K562 (cell line): ENCODE measurements around the gene SDSL. TPM values are rescaled to one million over a fixed set of nuclear protein-coding genes. Genes with fewer than 3 reads are reported as not detected.
A peak's percentile ranks its signal among the peaks of the same experiment; 100 is the strongest.

ENCODE experiments used
- ATAC-seq: fragments of 200-7000 bp; cut with Tn5 transposase; 3 replicates; pipeline ENCODE4 v1.9.1; 2020; ENCODE audit warnings: moderate library complexity
- BruUV-seq: library from RNA; stranded (reverse); fragments of 400-500 nt; replicated peaks from 2 replicates; lab custom pipeline; 2021; lab: Mats Ljungman, UMichigan
- CTCF ChIA-PET: fragments of 300-600 bp; formaldehyde crosslinking; extraction: SDS; loops from one replicate; lab custom pipeline; 2021; ENCODE audit warnings: low intra/inter-chr PET ratio; lab: Yijun Ruan, JAX
- POLR2A ChIA-PET: fragments of 300-600, 350-650 bp; sonication (Branson Sonifier 250); formaldehyde crosslinking; extraction: SDS; loops from one replicate; lab custom pipeline; 2021; ENCODE audit warnings: antibody characterized with exemption, inconsistent platforms; lab: Yijun Ruan, JAX
- DNase-seq, 4 experiments: peaks; one replicate each; pipeline versions ENCODE4 v3.0.0 to v3.0.0-alpha.2; 2011 to 2018; ENCODE audit warnings: low spot score in 3 of 4, mixed read lengths in 3 of 4; ENCODE audit errors: extremely low read depth in 1 of 4
- FAIRE-seq: peaks from 2 replicates; lab custom pipeline; 2011; peaks lifted over from hg19 to GRCh38; lab: Jason Lieb, UNC
- H2AFZ ChIP-seq: 2 replicates; pipeline ENCODE4 v1.6.0; 2011; ENCODE audit warnings: low read depth, low read length, control low read depth, inconsistent platforms
- H3K27ac ChIP-seq: fragments of 200-600 bp; 3 replicates; pipeline ENCODE4 v1.8.0; 2011; ENCODE audit warnings: low read depth, mild to moderate bottlenecking, control low read depth, inconsistent platforms, low read length, moderate library complexity, mixed read lengths; ENCODE audit errors: extremely low read depth
- H3K27me3 ChIP-seq, 2 experiments: fragments of 300-600 bp in 1 of 2; 2 replicates in 1 of 2; 3 replicates in 1 of 2; pipeline versions ENCODE4 v1.6.0 to v1.8.0; 2011; ENCODE audit warnings: inconsistent platforms in 2 of 2, low read length in 2 of 2, mild to moderate bottlenecking in 1 of 2, mixed read lengths in 1 of 2, moderate library complexity in 1 of 2; ENCODE audit not compliant: control insufficient read depth in 2 of 2, insufficient read depth in 2 of 2
- H3K36me3 ChIP-seq: fragments of 300-600 bp; 3 replicates; pipeline ENCODE4 v1.8.0; 2011; ENCODE audit warnings: mild to moderate bottlenecking, low read length, inconsistent platforms; ENCODE audit not compliant: control insufficient read depth, insufficient read depth
- H3K4me1 ChIP-seq, 2 experiments: fragments of 200-600 bp in 1 of 2; replicated peaks in 1 of 2; 2 replicates in 1 of 2; 3 replicates in 1 of 2; pipeline versions ENCODE4 v1.5.1 to v1.8.0; 2011; ENCODE audit warnings: inconsistent platforms in 2 of 2, low read length in 2 of 2, mild to moderate bottlenecking in 1 of 2, mixed read lengths in 1 of 2, moderate library complexity in 1 of 2; ENCODE audit not compliant: control insufficient read depth in 2 of 2, insufficient read depth in 2 of 2
- H3K4me2 ChIP-seq: 2 replicates; pipeline ENCODE4 v1.6.1; 2011; ENCODE audit warnings: low read length, control low read depth, inconsistent platforms, mixed read lengths; ENCODE audit not compliant: insufficient read depth
- H3K4me3 ChIP-seq: fragments of 200-600 bp; sonication (generic), shearing (Covaris generic); 2 replicates; pipeline ENCODE4 v1.5.1; 2016; ENCODE audit warnings: control low read depth, inconsistent platforms
- H3K79me2 ChIP-seq: fragments of 200-600 bp; 3 replicates; pipeline ENCODE4 v1.8.0; 2011; ENCODE audit warnings: low read length, inconsistent platforms; ENCODE audit not compliant: control insufficient read depth, insufficient read depth
- H3K9ac ChIP-seq, 2 experiments: 2 replicates each; pipeline versions ENCODE4 v1.6.0 to v1.6.1; 2011; ENCODE audit warnings: low read depth in 2 of 2, low read length in 2 of 2, control low read depth in 1 of 2, inconsistent platforms in 1 of 2, mild to moderate bottlenecking in 1 of 2, mixed read lengths in 1 of 2; ENCODE audit not compliant: insufficient read depth in 1 of 2
- H3K9me1 ChIP-seq: one replicate; pipeline ENCODE4 v1.6.0; 2011; ENCODE audit warnings: inconsistent platforms, mild to moderate bottlenecking, low read length, moderate library complexity; ENCODE audit not compliant: control insufficient read depth, insufficient read depth
- H3K9me3 ChIP-seq: replicated peaks from 2 replicates; pipeline ENCODE4 v1.5.1; 2011; ENCODE audit warnings: low read depth, low read length, inconsistent platforms; ENCODE audit not compliant: control insufficient read depth, insufficient read depth
- H4K20me1 ChIP-seq: replicated peaks from 2 replicates; pipeline ENCODE4 v1.6.1; 2011; ENCODE audit warnings: low read length, inconsistent platforms, mixed read lengths; ENCODE audit not compliant: control insufficient read depth, insufficient read depth
- ADNP ChIP-seq: fragments of 200-800 bp; sonication (Bioruptor generic); IDR thresholded peaks from 2 replicates; pipeline ENCODE4 v1.6.1; 2016; ENCODE audit warnings: missing genetic modification characterization, missing compliant biosample characterization
- BCOR ChIP-seq: fragments of 450-650 bp; IDR thresholded peaks from 2 replicates; pipeline ENCODE4 v1.6.1; 2016
- BRD9 ChIP-seq: fragments of 450-650 bp; IDR thresholded peaks from 2 replicates; pipeline ENCODE4 v1.6.1; 2018; ENCODE audit warnings: low read depth; ENCODE audit not compliant: partially characterized antibody
- RBM25 ChIP-seq: fragments of 200-400 bp; formaldehyde crosslinking; IDR thresholded peaks from 2 replicates; pipeline ENCODE4 v1.6.1; 2018; ENCODE audit warnings: low read length, low read depth, moderate library complexity; ENCODE audit not compliant: severe bottlenecking
- WGBS: fragments of 100-300 bp; shearing (Covaris generic); methylation state at CpG from one replicate; pipeline ENCODE4 v1.1.6; 2016; ENCODE audit warnings: low coverage, mixed read lengths; ENCODE audit not compliant: insufficient coverage; ENCODE audit errors: missing lambda C conversion rate; 5-methylcytosine and 5-hydroxymethylcytosine counted together
- in situ Hi-C: fragments of 300-500 bp; cut with MboI; formaldehyde crosslinking; loops from 4 replicates; pipeline ENCODE4 v1.15.0; 2018; ENCODE audit warnings: inconsistent platforms, mixed read lengths
- intact Hi-C: fragments of 100-400 bp; cut with micrococcal nuclease; formaldehyde crosslinking; loops from 2 replicates; pipeline ENCODE4 v1.14.2; 2022
- polyA plus RNA-seq, 8 experiments: library from polyadenylated mRNA; depleted of rRNA in 4 of 8; stranded (reverse) in 5 of 8; unstranded in 3 of 8; fragments of >200 nt; fragmentation: Nextera tagmentation in 2 of 8; fragmentation: Illumina TruSeq in 1 of 8; extraction: Ambion mirVana in 2 of 8; extraction: Trizol in 1 of 8; gene quantifications; 2 replicates each; pipeline versions ENCODE4 v1.2.1 to v1.2.3, GENCODE V29; 2011 to 2014; ENCODE audit warnings: inconsistent platforms in 1 of 8, missing spikeins in 1 of 8
- total RNA-seq, 7 experiments: library from RNA; depleted of rRNA in 6 of 7; stranded (reverse); fragments of >200 nt in 6 of 7; fragmentation: Illumina TruSeq in 2 of 7; extraction: Trizol in 2 of 7; gene quantifications; 2 replicates each; pipeline versions ENCODE4 v1.2.1 to v1.2.3, GENCODE V29; 2011 to 2021; ENCODE audit warnings: low replicate concordance in 1 of 7
- TF ChIP-seq, protein P1 (sequence below): fragments of 250-450 bp; sonication (Bioruptor Pico); IDR thresholded peaks from 2 replicates; pipeline ENCODE4 v1.4.0; 2020
- TF ChIP-seq, protein P2 (sequence below): fragments of 450-650 bp; IDR thresholded peaks from 2 replicates; pipeline ENCODE4 v1.6.1; 2017; ENCODE audit warnings: antibody characterized with exemption, mild to moderate bottlenecking

The SDSL gene
- total and polyA plus RNA-seq, 9 of the 15 experiments (the other 6 are each of a cell fraction or from before 2014, with no cell fraction given), result 0.31 to 11.0 (median 7.4) TPM

DNA sequence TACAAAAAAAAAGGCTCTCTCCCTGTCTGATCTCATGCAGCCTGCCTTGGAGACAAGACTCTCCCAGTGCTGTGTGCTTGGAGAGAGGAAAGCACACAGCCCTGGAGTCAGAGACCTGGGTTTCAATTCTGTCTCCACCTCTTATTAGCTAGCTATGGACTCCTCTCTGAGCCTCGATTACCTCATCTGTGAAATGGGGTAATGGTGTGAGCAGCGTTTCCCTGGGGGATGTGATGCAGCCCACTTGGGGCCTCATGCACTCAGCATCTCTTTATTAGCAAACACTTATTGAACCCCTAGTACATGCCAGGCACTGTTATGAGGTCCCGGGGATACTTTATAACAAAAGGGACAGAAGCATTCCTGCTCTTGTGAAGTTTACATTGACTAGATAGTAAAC, 31.0 kb upstream of the SDSL start:
- Histone ChIP-seq H3K9me3 (no peaks in the 10 kb centered on the region), H3K4me3 (no peak overlapping the region), H3K27me3 (no peaks in the 10 kb centered on the region), H3K79me2 (no peaks in the 10 kb centered on the region), H3K36me3 (peaks cover 30% of the 10 kb centered on the region; the same call in 1 of the 3 replicates), H3K4me2 (no peak overlapping the region), H3K9ac (no peak overlapping the region), H3K4me1 (peaks cover 0 to 6% of the 10 kb centered on the region in 2 experiments; a peak in 2 of 5 replicates), H2AFZ (no peak overlapping the region), H3K9me1 (no peaks in the 10 kb centered on the region), H3K27ac (no peak overlapping the region), H4K20me1 (no peaks in the 10 kb centered on the region)
- in situ Hi-C loops, result no loop called here
- ATAC-seq (no peak), DNase-seq (no peak), FAIRE-seq (no peak)
- BruUV-seq, result no TSS peak
- intact Hi-C loops, result no loop called here
- 62% methylated on average over 3 of the region's 3 CpGs for WGBS
- ChIA-PET CTCF (no interaction called here), POLR2A (no interaction called here)
- TF ChIP-seq, protein P1, sequence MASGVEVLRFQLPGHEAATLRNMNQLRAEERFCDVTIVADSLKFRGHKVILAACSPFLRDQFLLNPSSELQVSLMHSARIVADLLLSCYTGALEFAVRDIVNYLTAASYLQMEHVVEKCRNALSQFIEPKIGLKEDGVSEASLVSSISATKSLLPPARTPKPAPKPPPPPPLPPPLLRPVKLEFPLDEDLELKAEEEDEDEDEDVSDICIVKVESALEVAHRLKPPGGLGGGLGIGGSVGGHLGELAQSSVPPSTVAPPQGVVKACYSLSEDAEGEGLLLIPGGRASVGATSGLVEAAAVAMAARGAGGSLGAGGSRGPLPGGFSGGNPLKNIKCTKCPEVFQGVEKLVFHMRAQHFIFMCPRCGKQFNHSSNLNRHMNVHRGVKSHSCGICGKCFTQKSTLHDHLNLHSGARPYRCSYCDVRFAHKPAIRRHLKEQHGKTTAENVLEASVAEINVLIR, result no peak
- TF ChIP-seq RBM25 (peak; percentile 49), BRD9 (no peak), ADNP (tag) (peak; percentile 51; the same call in 1 of the 2 replicates), BCOR (peak; percentile 48; the same call in 1 of the 2 replicates)
- TF ChIP-seq, protein P2, sequence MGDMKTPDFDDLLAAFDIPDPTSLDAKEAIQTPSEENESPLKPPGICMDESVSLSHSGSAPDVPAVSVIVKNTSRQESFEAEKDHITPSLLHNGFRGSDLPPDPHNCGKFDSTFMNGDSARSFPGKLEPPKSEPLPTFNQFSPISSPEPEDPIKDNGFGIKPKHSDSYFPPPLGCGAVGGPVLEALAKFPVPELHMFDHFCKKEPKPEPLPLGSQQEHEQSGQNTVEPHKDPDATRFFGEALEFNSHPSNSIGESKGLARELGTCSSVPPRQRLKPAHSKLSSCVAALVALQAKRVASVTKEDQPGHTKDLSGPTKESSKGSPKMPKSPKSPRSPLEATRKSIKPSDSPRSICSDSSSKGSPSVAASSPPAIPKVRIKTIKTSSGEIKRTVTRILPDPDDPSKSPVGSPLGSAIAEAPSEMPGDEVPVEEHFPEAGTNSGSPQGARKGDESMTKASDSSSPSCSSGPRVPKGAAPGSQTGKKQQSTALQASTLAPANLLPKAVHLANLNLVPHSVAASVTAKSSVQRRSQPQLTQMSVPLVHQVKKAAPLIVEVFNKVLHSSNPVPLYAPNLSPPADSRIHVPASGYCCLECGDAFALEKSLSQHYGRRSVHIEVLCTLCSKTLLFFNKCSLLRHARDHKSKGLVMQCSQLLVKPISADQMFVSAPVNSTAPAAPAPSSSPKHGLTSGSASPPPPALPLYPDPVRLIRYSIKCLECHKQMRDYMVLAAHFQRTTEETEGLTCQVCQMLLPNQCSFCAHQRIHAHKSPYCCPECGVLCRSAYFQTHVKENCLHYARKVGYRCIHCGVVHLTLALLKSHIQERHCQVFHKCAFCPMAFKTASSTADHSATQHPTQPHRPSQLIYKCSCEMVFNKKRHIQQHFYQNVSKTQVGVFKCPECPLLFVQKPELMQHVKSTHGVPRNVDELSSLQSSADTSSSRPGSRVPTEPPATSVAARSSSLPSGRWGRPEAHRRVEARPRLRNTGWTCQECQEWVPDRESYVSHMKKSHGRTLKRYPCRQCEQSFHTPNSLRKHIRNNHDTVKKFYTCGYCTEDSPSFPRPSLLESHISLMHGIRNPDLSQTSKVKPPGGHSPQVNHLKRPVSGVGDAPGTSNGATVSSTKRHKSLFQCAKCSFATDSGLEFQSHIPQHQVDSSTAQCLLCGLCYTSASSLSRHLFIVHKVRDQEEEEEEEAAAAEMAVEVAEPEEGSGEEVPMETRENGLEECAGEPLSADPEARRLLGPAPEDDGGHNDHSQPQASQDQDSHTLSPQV, result no peak
